Epithelial cell of esophagus (primary cell): ENCODE measurements around the gene GLIS1.

Experiments
- DNase-seq: peaks from one replicate; pipeline ENCODE4 v3.0.0; 2010; ENCODE audit warnings: low read depth
- H3K4me3 ChIP-seq: 2 replicates; pipeline ENCODE4 v1.5.1; 2011; ENCODE audit warnings: mild to moderate bottlenecking, low read length, control low read depth
- CTCF ChIP-seq: IDR thresholded peaks from 2 replicates; pipeline ENCODE4 v1.5.1; 2011; ENCODE audit warnings: low read depth, mild to moderate bottlenecking, low read length, control low read depth, inconsistent platforms; ENCODE audit not compliant: insufficient read depth; ENCODE audit errors: missing control alignments

The GLIS1 gene

GRCh38 chr1:53554592-53555305 lies 184.2 kb downstream of the GLIS1 start:
- no peak for TF ChIP-seq CTCF
- no peak for DNase-seq
- no peak overlapping the region for H3K4me3 ChIP-seq

- TF ChIP-seq CTCF = no peak
- no peak overlapping the region for H3K4me3 ChIP-seq
- no peak for DNase-seq
These were observed 185.0 kb downstream of the GLIS1 start for GRCh38 chr1:53553734-53554509.

- H3K4me3 ChIP-seq = no peak overlapping the region
- peak; percentile 15 for DNase-seq
- TF ChIP-seq CTCF = no peak
These were observed 185.8 kb downstream of the GLIS1 start for GRCh38 chr1:53552981-53553733.

GRCh38 chr1:53552146-53552861 lies 186.7 kb downstream of the GLIS1 start:
- TF ChIP-seq CTCF = no peak
- DNase-seq = no peak
- H3K4me3 ChIP-seq = no peak overlapping the region

- TF ChIP-seq CTCF = no peak
- no peak overlapping the region for H3K4me3 ChIP-seq
- DNase-seq = no peak
These were observed 187.5 kb downstream of the GLIS1 start for GRCh38 chr1:53551428-53551995.

- H3K4me3 ChIP-seq = no peak overlapping the region
- DNase-seq = peak; percentile 10
- no peak for TF ChIP-seq CTCF
These were observed 188.7 kb downstream of the GLIS1 start for GRCh38 chr1:53550201-53550741.
